Endothelial cell of umbilical vein (primary cell): ENCODE data around the gene CEACAM1. TPM values are rescaled to one million over a fixed set of nuclear protein-coding genes. Genes with fewer than 3 reads are reported as not detected.

ENCODE experiments used
- BruUV-seq: library from RNA; stranded (reverse); fragments of 400-500 nt; replicated peaks from 2 replicates; lab custom pipeline; 2021; lab: Mats Ljungman, UMichigan
- CTCF ChIA-PET: fragments of 300-600, 350-600 bp; sonication (Branson Sonifier 250); formaldehyde crosslinking; loops from one replicate; lab custom pipeline; 2021; ENCODE audit warnings: antibody characterized with exemption, inconsistent platforms; lab: Charles Lee
- POLR2A ChIA-PET: fragments of 300-600, 350-600 bp; sonication (Branson Sonifier 250); formaldehyde crosslinking; loops from one replicate; lab custom pipeline; 2021; ENCODE audit warnings: antibody characterized with exemption, inconsistent platforms; lab: Charles Lee
- DNase-seq: peaks from one replicate; pipeline ENCODE4 v3.0.0-alpha.2; 2011; ENCODE audit warnings: low read depth, low spot score
- FAIRE-seq: peaks from 2 replicates; lab custom pipeline; 2011; peaks lifted over from hg19 to GRCh38; lab: Jason Lieb, UNC
- H2AFZ ChIP-seq: 2 replicates; pipeline ENCODE4 v1.6.0; 2012; ENCODE audit warnings: low read depth, low read length, control low read depth, inconsistent platforms
- H3K27ac ChIP-seq: 2 replicates; pipeline ENCODE4 v1.5.1; 2011; ENCODE audit warnings: low read depth, mild to moderate bottlenecking, control low read depth, low read length, moderate library complexity; ENCODE audit not compliant: insufficient read depth
- H3K27me3 ChIP-seq, 2 experiments: 2 replicates each; pipeline versions ENCODE4 v1.6.0 to v1.6.1; 2011; ENCODE audit warnings: low read length in 2 of 2, mixed read lengths in 1 of 2; ENCODE audit not compliant: control insufficient read depth in 2 of 2, insufficient read depth in 2 of 2
- H3K36me3 ChIP-seq, 2 experiments: 2 replicates in 1 of 2; 3 replicates in 1 of 2; pipeline ENCODE4 v1.5.1; 2011; ENCODE audit warnings: low read length in 2 of 2, mild to moderate bottlenecking in 1 of 2, moderate library complexity in 1 of 2; ENCODE audit not compliant: control insufficient read depth in 2 of 2, insufficient read depth in 2 of 2; ENCODE audit errors: extremely low read depth in 1 of 2
- H3K4me1 ChIP-seq: 3 replicates; pipeline ENCODE4 v1.5.1; 2011; ENCODE audit warnings: mild to moderate bottlenecking, low read length; ENCODE audit not compliant: control insufficient read depth, insufficient read depth; ENCODE audit errors: extremely low read depth
- H3K4me2 ChIP-seq: 2 replicates; pipeline ENCODE4 v1.6.1; 2011; ENCODE audit warnings: low read length, control low read depth, mixed read lengths; ENCODE audit not compliant: insufficient read depth
- H3K4me3 ChIP-seq, 3 experiments: fragments of 200-600 bp in 1 of 3; sonication (generic), shearing (Covaris generic) in 1 of 3; replicated peaks in 1 of 3; 2 replicates each; pipeline ENCODE4 v1.5.1; 2011 to 2016; ENCODE audit warnings: control low read depth in 3 of 3, low read length in 3 of 3, mild to moderate bottlenecking in 2 of 3, inconsistent platforms in 1 of 3, low read depth in 1 of 3, moderate library complexity in 1 of 3; ENCODE audit not compliant: insufficient read depth in 1 of 3
- H3K79me2 ChIP-seq: 2 replicates; pipeline ENCODE4 v1.6.0; 2012; ENCODE audit warnings: low read length, inconsistent platforms; ENCODE audit not compliant: control insufficient read depth, insufficient read depth
- H3K9ac ChIP-seq: replicated peaks from 2 replicates; pipeline ENCODE3; 2011; ENCODE audit warnings: low read length, control low read depth; ENCODE audit not compliant: insufficient read depth; ENCODE audit errors: extremely low read depth
- H3K9me1 ChIP-seq: replicated peaks from 3 replicates; pipeline ENCODE4 v1.6.0; 2011; ENCODE audit warnings: mild to moderate bottlenecking, low read length; ENCODE audit not compliant: control insufficient read depth, insufficient read depth; ENCODE audit errors: extremely low read depth
- H3K9me3 ChIP-seq: replicated peaks from 2 replicates; pipeline ENCODE4 v1.5.1; 2012; ENCODE audit warnings: low read length, inconsistent platforms; ENCODE audit not compliant: control insufficient read depth, insufficient read depth
- H4K20me1 ChIP-seq: replicated peaks from 2 replicates; pipeline ENCODE3; 2011; ENCODE audit warnings: mild to moderate bottlenecking, low read length; ENCODE audit not compliant: control insufficient read depth, insufficient read depth; ENCODE audit errors: extremely low read depth
- CTCF ChIP-seq, 2 donors: IDR thresholded peaks; 1 replicate in 1 of 2; 2 replicates in 1 of 2; pipeline ENCODE4 v1.5.1; 2011; ENCODE audit warnings: low read length in 2 of 2, mild to moderate bottlenecking in 2 of 2, moderate library complexity in 2 of 2, control low read depth in 1 of 2, inconsistent platforms in 1 of 2, low read depth in 1 of 2; ENCODE audit not compliant: insufficient read depth in 1 of 2; ENCODE audit errors: extremely low read depth in 1 of 2
- EZH2 ChIP-seq: IDR thresholded peaks from 2 replicates; pipeline ENCODE4 v1.6.1; 2012; ENCODE audit warnings: borderline replicate concordance, low read depth, mild to moderate bottlenecking, moderate library complexity, low read length, inconsistent platforms; ENCODE audit not compliant: severe bottlenecking
- FOS ChIP-seq: IDR thresholded peaks from 2 replicates; pipeline ENCODE4 v1.6.1; 2011; ENCODE audit warnings: mild to moderate bottlenecking, low read length, moderate library complexity, borderline replicate concordance; ENCODE audit not compliant: insufficient read depth
- GATA2 ChIP-seq: IDR thresholded peaks from 2 replicates; pipeline ENCODE4 v1.7.0; 2011; ENCODE audit warnings: low read depth, mild to moderate bottlenecking, moderate library complexity, mixed read lengths, low read length; ENCODE audit not compliant: insufficient read length, insufficient read depth
- JUN ChIP-seq: IDR thresholded peaks from 2 replicates; pipeline ENCODE4 v1.6.1; 2011; ENCODE audit warnings: borderline replicate concordance, low read depth; ENCODE audit not compliant: insufficient read length, insufficient read depth
- MAX ChIP-seq: IDR thresholded peaks from 2 replicates; pipeline ENCODE4 v1.6.1; 2011; ENCODE audit not compliant: insufficient read depth, insufficient read length
- MYC ChIP-seq: IDR thresholded peaks from one replicate; pipeline ENCODE4 v1.6.1; 2011; ENCODE audit warnings: mild to moderate bottlenecking, low read depth, low read length
- POLR2A ChIP-seq: IDR thresholded peaks from 2 replicates; pipeline ENCODE4 v1.6.1; 2012; ENCODE audit warnings: low read depth, mild to moderate bottlenecking, control low read depth, low read length
- POLR2AphosphoS5 ChIP-seq: IDR thresholded peaks from 2 replicates; pipeline ENCODE4 v1.6.1; 2012; ENCODE audit warnings: low read depth, mild to moderate bottlenecking, control low read depth, low read length, moderate library complexity; ENCODE audit not compliant: insufficient read depth
- dilution Hi-C: fragments of 300-500 bp; cut with MboI; formaldehyde crosslinking; loops from one replicate; pipeline ENCODE4 v1.15.0; 2019; ENCODE audit warnings: low sequenced_read_pairs; ENCODE audit not compliant: extremely low pct_ligation_motif_present
- intact Hi-C: fragments of 100-400 bp; cut with micrococcal nuclease; formaldehyde crosslinking; loops from one replicate; pipeline ENCODE4 v1.10.0; 2022
- polyA plus RNA-seq, 4 experiments: library from polyadenylated mRNA; depleted of rRNA in 3 of 4; stranded (reverse) in 3 of 4; unstranded in 1 of 4; fragments of >200 nt; gene quantifications; 2 replicates each; pipeline versions ENCODE4 v1.2.1 to v1.2.3, GENCODE V29; 2011 to 2012; ENCODE audit warnings: missing spikeins in 1 of 4
- total RNA-seq: library from RNA; stranded (reverse); gene quantifications from 2 replicates; pipeline ENCODE4 v1.2.3, GENCODE V29; 2021

Gene CEACAM1
- total and polyA plus RNA-seq, 2 donors (not counting 3 experiments of a cell fraction or from before 2014, with no cell fraction given) = 3.5 to 3.6 TPM

- no peaks in the 10 kb centered on the region for H3K79me2 ChIP-seq
- H3K27ac ChIP-seq = no peak overlapping the region
- no peak for DNase-seq
- FAIRE-seq = no peak
- BruUV-seq = no TSS peak
- H4K20me1 ChIP-seq = no peaks in the 10 kb centered on the region
- no peaks in the 10 kb centered on the region for H3K4me1 ChIP-seq
- H3K27me3 ChIP-seq = no peaks in the 10 kb centered on the region
- CTCF ChIA-PET = no interaction called here
- no peak overlapping the region for H3K9ac ChIP-seq
- no peaks in the 10 kb centered on the region for H3K36me3 ChIP-seq
- TF ChIP-seq POLR2AphosphoS5 (no peak), GATA2 (no peak), CTCF (IDR thresholded peaks at IDR 0.05; ENCODE audit: extremely low read depth in 1 of 2, insufficient read depth in 1 of 2, low read depth in 1 of 2, low read length in 2 of 2) (no peak)
- H3K4me2 ChIP-seq = no peak overlapping the region
- no peaks in the 10 kb centered on the region for H3K9me1 ChIP-seq
- POLR2A ChIA-PET = no interaction called here
- intact Hi-C loops (no loop called here), dilution Hi-C loops (no loop called here)
- no peaks in the 10 kb centered on the region for H3K9me3 ChIP-seq
- no peak overlapping the region for H2AFZ ChIP-seq
- no peak overlapping the region for H3K4me3 ChIP-seq
Measured at GRCh38 chr19:42576241-42576640, 48.0 kb upstream of the CEACAM1 start.

GRCh38 chr19:42573642-42574041 lies 45.4 kb upstream of the CEACAM1 start:
- Histone ChIP-seq H3K79me2 (no peaks in the 10 kb centered on the region), H3K4me3 (no peak overlapping the region), H3K9ac (no peak overlapping the region), H3K27ac (no peak overlapping the region), H3K36me3 (no peaks in the 10 kb centered on the region), H2AFZ (no peak overlapping the region), H3K27me3 (no peaks in the 10 kb centered on the region), H3K9me1 (no peaks in the 10 kb centered on the region), H3K4me1 (no peaks in the 10 kb centered on the region), H3K4me2 (no peak overlapping the region), H4K20me1 (no peaks in the 10 kb centered on the region), H3K9me3 (no peaks in the 10 kb centered on the region)
- ChIA-PET POLR2A (no interaction called here), CTCF (interaction anchor here (1.2 to 1.9 kb wide), 2 partner anchors 10 to 17 kb away, joined by 4 to 8 read pairs; no protein-coding TSS in a partner anchor)
- TF ChIP-seq EZH2 (no peak), JUN (no peak), FOS (no peak), CTCF (IDR thresholded peaks at IDR 0.05; ENCODE audit: extremely low read depth in 1 of 2, insufficient read depth in 1 of 2, low read depth in 1 of 2, low read length in 2 of 2) (no peak), MYC (no peak), GATA2 (no peak), MAX (no peak), POLR2A (no peak), POLR2AphosphoS5 (no peak)
- intact Hi-C loops (no loop called here), dilution Hi-C loops (no loop called here)
- DNase-seq (no peak), FAIRE-seq (no peak)
- no TSS peak for BruUV-seq
